PFSK-1 (cell line): ENCODE measurements around the gene CDK19.

Experiments
- FOXP2 ChIP-seq: optimal IDR thresholded peaks from 2 replicates; pipeline ENCODE3; 2011; ENCODE audit warnings: borderline replicate concordance, control low read depth, inconsistent platforms; ENCODE audit not compliant: insufficient read depth; ENCODE audit errors: extremely low read length, extremely low read depth
- POLR2AphosphoS5 ChIP-seq: IDR thresholded peaks from 2 replicates; pipeline ENCODE4 v1.6.1; 2012; ENCODE audit warnings: low read depth, mild to moderate bottlenecking, control low read depth, low read length, moderate library complexity
- REST ChIP-seq, 2 experiments: IDR thresholded peaks; 2 replicates each; pipeline versions ENCODE4 v1.6.1 to v1.8.0; 2011 to 2012; ENCODE audit warnings: low read depth in 2 of 2, low read length in 2 of 2, control low read depth in 1 of 2, inconsistent platforms in 1 of 2, mild to moderate bottlenecking in 1 of 2, moderate library complexity in 1 of 2; ENCODE audit not compliant: insufficient read depth in 1 of 2
- SIN3A ChIP-seq: IDR thresholded peaks from 2 replicates; pipeline ENCODE4 v1.6.1; 2012; ENCODE audit warnings: mild to moderate bottlenecking, low read length, moderate library complexity, borderline replicate concordance; ENCODE audit not compliant: insufficient read depth
- TAF1 ChIP-seq: IDR thresholded peaks from 2 replicates; pipeline ENCODE4 v1.6.1; 2012; ENCODE audit warnings: low read length, control low read depth, borderline replicate concordance; ENCODE audit not compliant: insufficient read depth

Gene CDK19

GRCh38 chr6:110799655-110800054 is 15.6 kb downstream of the CDK19 start:
- TF ChIP-seq FOXP2 (no peak), REST (IDR thresholded peaks at IDR 0.05; ENCODE audit: insufficient read depth in 1 of 2, low read depth in 2 of 2, low read length in 2 of 2) (no peak), SIN3A (no peak), TAF1 (no peak), POLR2AphosphoS5 (no peak)

- TF ChIP-seq SIN3A (no peak), POLR2AphosphoS5 (no peak), TAF1 (no peak), REST (IDR thresholded peaks at IDR 0.05; ENCODE audit: insufficient read depth in 1 of 2, low read depth in 2 of 2, low read length in 2 of 2) (no peak), FOXP2 (no peak)
Observed at GRCh38 chr6:110799189-110799588, 16.1 kb downstream of the CDK19 start.

- no peak for TF ChIP-seq REST (IDR thresholded peaks at IDR 0.05; ENCODE audit: insufficient read depth in 1 of 2, low read depth in 2 of 2, low read length in 2 of 2)
- TF ChIP-seq TAF1, result no peak
- TF ChIP-seq FOXP2, result no peak
- no peak for TF ChIP-seq POLR2AphosphoS5
- no peak for TF ChIP-seq SIN3A
Observed at GRCh38 chr6:110795271-110795670, 20.0 kb downstream of the CDK19 start.

- TF ChIP-seq REST (IDR thresholded peaks at IDR 0.05; ENCODE audit: insufficient read depth in 1 of 2, low read depth in 2 of 2, low read length in 2 of 2), result no peak
- TF ChIP-seq TAF1, result no peak
- TF ChIP-seq SIN3A, result no peak
- no peak for TF ChIP-seq POLR2AphosphoS5
- TF ChIP-seq FOXP2, result no peak
Observed at GRCh38 chr6:110786696-110787095, 28.6 kb downstream of the CDK19 start.

GRCh38 chr6:110786271-110786670 is 29.0 kb downstream of the CDK19 start:
- TF ChIP-seq SIN3A (no peak), TAF1 (no peak), FOXP2 (no peak), POLR2AphosphoS5 (no peak), REST (IDR thresholded peaks at IDR 0.05; ENCODE audit: insufficient read depth in 1 of 2, low read depth in 2 of 2, low read length in 2 of 2) (no peak)
